ENCODE results near the gene PTOV1. TPM values are rescaled to one million over a fixed set of nuclear protein-coding genes. Genes with fewer than 3 reads are reported as not detected.

Gene PTOV1
- total RNA-seq, 1 experiment from 2014 or later, result 296 TPM

DNA sequence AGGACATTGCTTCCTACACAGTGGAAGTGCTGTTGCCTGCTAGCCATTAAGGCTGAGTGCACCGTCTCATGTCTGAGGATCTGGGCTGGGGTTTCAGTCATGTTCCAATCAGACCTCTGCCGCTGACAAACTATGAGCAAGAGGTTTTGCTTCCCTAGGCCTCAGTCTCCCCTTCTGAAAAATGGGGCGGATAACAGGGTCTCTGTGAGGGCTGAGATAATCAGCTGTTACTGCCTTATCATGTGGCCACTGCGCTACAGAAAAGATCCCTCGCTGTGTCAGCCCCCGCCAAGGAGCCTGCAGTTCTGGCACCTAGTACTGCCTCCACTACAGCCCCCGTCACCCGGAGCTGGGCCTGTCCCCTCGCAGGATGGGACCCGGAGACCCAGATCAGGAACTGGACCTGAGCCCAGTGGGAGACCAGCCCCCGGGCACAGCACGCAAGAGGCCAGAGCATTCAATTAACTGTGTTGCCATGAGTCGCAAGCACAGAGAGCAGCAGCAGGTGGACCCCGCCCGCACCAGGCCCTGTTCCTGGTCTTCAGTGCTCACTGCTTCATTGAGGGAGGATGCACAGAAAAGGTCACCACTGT, 19.4 kb downstream of the PTOV1 start:
- no peak for DNase-seq (ENCODE audit: low spot score)
- no peaks in the 10 kb centered on the region for H3K27me3 Mint-ChIP-seq (ENCODE audit: low read depth)
- ChIA-PET POLR2A (interaction anchor here (0.7 to 1.7 kb wide), 3 partner anchors 12 to 1342 kb away, joined by 3 to 7 read pairs (median 6); partner anchors contain the start of gene FUZ), CTCF (no interaction called here)
- TF ChIP-seq CBFB (CRISPR knock-in tag; IDR thresholded peaks at IDR 0.05; ENCODE audit: low read depth), result no peak
- TF ChIP-seq ZNF263 (CRISPR knock-in tag; IDR thresholded peaks at IDR 0.05; ENCODE audit: low read depth), result no peak
- TF ChIP-seq HMGA2 (CRISPR knock-in tag; IDR thresholded peaks at IDR 0.05), result no peak
- no peak for TF ChIP-seq ATF1 (CRISPR knock-in tag; IDR thresholded peaks at IDR 0.05)
- ATAC-seq, result no peak
- H3K9me3 Mint-ChIP-seq, result peaks cover 3% of the 10 kb centered on the region; the same call in 1 of the 2 replicates
- H3K4me3 Mint-ChIP-seq, result no peak overlapping the region
- no peaks in the 10 kb centered on the region; the same call in 1 of the 2 replicates for H3K36me3 Mint-ChIP-seq
- H3K27ac Mint-ChIP-seq, result peak overlapping the region; percentile 96
- H3K4me1 Mint-ChIP-seq, result peaks cover 24% of the 10 kb centered on the region

DNA sequence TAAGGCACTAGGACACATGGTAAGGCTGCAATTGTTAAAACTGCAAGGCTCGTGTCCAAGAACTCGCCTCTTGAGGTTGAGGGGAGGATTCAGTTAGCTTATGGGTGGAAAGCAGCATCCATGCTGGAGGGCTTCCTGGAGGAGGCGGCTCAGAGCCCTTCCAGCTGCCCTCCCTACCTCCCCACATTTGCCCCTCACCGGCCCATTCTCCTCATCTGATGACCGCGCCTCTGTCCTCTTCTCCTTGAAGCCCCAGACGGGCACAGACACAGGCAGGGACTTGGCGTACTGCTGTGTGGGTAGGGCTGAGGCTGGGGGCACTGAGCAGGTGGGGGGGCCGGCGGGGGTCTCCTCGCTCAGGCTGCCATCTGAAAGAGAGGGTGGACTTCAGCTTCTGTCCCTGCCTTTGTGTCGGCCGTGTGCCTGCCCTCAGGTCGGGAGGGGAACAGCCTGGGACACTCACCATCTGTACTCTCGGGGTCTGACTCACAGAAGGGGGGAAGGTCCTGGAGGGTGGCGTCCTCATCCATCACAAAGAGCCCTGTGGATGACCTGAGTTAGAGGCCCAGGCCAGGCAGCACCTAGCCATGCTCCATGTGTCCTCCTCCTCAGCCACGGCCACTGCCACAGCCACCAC, 20.5 kb downstream of the PTOV1 start:
- H3K4me3 Mint-ChIP-seq, result no peak overlapping the region
- peaks cover 17% of the 10 kb centered on the region for H3K4me1 Mint-ChIP-seq
- no peaks in the 10 kb centered on the region; the same call in 1 of the 2 replicates for H3K36me3 Mint-ChIP-seq
- TF ChIP-seq, protein P1, sequence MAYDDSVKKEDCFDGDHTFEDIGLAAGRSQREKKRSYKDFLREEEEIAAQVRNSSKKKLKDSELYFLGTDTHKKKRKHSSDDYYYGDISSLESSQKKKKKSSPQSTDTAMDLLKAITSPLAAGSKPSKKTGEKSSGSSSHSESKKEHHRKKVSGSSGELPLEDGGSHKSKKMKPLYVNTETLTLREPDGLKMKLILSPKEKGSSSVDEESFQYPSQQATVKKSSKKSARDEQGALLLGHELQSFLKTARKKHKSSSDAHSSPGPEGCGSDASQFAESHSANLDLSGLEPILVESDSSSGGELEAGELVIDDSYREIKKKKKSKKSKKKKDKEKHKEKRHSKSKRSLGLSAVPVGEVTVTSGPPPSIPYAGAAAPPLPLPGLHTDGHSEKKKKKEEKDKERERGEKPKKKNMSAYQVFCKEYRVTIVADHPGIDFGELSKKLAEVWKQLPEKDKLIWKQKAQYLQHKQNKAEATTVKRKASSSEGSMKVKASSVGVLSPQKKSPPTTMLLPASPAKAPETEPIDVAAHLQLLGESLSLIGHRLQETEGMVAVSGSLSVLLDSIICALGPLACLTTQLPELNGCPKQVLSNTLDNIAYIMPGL (CRISPR knock-in tag; IDR thresholded peaks at IDR 0.05), result no peak
- TF ChIP-seq ELF4 (CRISPR knock-in tag; IDR thresholded peaks at IDR 0.05; ENCODE audit: low read depth) (no peak), RELA (CRISPR knock-in tag; IDR thresholded peaks at IDR 0.05; ENCODE audit: borderline replicate concordance) (no peak), TCF7 (CRISPR knock-in tag; IDR thresholded peaks at IDR 0.05; ENCODE audit: low read depth) (no peak), JAZF1 (CRISPR knock-in tag; IDR thresholded peaks at IDR 0.05) (no peak), PRRX2 (CRISPR knock-in tag; IDR thresholded peaks at IDR 0.05) (no peak), NFYB (CRISPR knock-in tag; conservative IDR thresholded peaks at IDR 0.05; ENCODE audit: low read depth) (no peak), ZNF263 (CRISPR knock-in tag; IDR thresholded peaks at IDR 0.05; ENCODE audit: low read depth) (no peak), JUN (CRISPR knock-in tag; IDR thresholded peaks at IDR 0.05) (no peak), NR1H2 (CRISPR knock-in tag; IDR thresholded peaks at IDR 0.05) (no peak), SMAD4 (CRISPR knock-in tag; IDR thresholded peaks at IDR 0.05) (no peak), MXD4 (CRISPR knock-in tag; IDR thresholded peaks at IDR 0.05; ENCODE audit: borderline replicate concordance) (no peak), ZNF317 (CRISPR knock-in tag; IDR thresholded peaks at IDR 0.05; ENCODE audit: borderline replicate concordance, low read depth) (no peak), TEAD4 (CRISPR knock-in tag; IDR thresholded peaks at IDR 0.05) (no peak)
- TF ChIP-seq, protein P2, sequence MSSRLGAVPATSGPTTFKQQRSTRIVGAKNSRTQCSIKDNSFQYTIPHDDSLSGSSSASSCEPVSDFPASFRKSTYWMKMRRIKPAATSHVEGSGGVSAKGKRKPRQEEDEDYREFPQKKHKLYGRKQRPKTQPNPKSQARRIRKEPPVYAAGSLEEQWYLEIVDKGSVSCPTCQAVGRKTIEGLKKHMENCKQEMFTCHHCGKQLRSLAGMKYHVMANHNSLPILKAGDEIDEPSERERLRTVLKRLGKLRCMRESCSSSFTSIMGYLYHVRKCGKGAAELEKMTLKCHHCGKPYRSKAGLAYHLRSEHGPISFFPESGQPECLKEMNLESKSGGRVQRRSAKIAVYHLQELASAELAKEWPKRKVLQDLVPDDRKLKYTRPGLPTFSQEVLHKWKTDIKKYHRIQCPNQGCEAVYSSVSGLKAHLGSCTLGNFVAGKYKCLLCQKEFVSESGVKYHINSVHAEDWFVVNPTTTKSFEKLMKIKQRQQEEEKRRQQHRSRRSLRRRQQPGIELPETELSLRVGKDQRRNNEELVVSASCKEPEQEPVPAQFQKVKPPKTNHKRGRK (CRISPR knock-in tag; IDR thresholded peaks at IDR 0.05; ENCODE audit: borderline replicate concordance), result no peak
- TF ChIP-seq, protein P3, sequence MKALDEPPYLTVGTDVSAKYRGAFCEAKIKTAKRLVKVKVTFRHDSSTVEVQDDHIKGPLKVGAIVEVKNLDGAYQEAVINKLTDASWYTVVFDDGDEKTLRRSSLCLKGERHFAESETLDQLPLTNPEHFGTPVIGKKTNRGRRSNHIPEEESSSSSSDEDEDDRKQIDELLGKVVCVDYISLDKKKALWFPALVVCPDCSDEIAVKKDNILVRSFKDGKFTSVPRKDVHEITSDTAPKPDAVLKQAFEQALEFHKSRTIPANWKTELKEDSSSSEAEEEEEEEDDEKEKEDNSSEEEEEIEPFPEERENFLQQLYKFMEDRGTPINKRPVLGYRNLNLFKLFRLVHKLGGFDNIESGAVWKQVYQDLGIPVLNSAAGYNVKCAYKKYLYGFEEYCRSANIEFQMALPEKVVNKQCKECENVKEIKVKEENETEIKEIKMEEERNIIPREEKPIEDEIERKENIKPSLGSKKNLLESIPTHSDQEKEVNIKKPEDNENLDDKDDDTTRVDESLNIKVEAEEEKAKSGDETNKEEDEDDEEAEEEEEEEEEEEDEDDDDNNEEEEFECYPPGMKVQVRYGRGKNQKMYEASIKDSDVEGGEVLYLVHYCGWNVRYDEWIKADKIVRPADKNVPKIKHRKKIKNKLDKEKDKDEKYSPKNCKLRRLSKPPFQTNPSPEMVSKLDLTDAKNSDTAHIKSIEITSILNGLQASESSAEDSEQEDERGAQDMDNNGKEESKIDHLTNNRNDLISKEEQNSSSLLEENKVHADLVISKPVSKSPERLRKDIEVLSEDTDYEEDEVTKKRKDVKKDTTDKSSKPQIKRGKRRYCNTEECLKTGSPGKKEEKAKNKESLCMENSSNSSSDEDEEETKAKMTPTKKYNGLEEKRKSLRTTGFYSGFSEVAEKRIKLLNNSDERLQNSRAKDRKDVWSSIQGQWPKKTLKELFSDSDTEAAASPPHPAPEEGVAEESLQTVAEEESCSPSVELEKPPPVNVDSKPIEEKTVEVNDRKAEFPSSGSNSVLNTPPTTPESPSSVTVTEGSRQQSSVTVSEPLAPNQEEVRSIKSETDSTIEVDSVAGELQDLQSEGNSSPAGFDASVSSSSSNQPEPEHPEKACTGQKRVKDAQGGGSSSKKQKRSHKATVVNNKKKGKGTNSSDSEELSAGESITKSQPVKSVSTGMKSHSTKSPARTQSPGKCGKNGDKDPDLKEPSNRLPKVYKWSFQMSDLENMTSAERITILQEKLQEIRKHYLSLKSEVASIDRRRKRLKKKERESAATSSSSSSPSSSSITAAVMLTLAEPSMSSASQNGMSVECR (CRISPR knock-in tag; IDR thresholded peaks at IDR 0.05; ENCODE audit: borderline replicate concordance), result no peak
- TF ChIP-seq, protein P4, sequence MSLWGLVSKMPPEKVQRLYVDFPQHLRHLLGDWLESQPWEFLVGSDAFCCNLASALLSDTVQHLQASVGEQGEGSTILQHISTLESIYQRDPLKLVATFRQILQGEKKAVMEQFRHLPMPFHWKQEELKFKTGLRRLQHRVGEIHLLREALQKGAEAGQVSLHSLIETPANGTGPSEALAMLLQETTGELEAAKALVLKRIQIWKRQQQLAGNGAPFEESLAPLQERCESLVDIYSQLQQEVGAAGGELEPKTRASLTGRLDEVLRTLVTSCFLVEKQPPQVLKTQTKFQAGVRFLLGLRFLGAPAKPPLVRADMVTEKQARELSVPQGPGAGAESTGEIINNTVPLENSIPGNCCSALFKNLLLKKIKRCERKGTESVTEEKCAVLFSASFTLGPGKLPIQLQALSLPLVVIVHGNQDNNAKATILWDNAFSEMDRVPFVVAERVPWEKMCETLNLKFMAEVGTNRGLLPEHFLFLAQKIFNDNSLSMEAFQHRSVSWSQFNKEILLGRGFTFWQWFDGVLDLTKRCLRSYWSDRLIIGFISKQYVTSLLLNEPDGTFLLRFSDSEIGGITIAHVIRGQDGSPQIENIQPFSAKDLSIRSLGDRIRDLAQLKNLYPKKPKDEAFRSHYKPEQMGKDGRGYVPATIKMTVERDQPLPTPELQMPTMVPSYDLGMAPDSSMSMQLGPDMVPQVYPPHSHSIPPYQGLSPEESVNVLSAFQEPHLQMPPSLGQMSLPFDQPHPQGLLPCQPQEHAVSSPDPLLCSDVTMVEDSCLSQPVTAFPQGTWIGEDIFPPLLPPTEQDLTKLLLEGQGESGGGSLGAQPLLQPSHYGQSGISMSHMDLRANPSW (CRISPR knock-in tag; conservative IDR thresholded peaks at IDR 0.05; ENCODE audit: low read depth), result no peak
- DNase-seq (ENCODE audit: low spot score), result no peak
- H3K27ac Mint-ChIP-seq, result peak overlapping the region; percentile 60; the same call in 1 of the 2 replicates
- POLR2A ChIA-PET, result interaction anchor here (0.7 kb wide), 1 partner anchor 1343 kb away, joined by 3 read pairs; no protein-coding TSS in a partner anchor
- no peak for ATAC-seq
- CTCF ChIA-PET, result no interaction called here
- no peaks in the 10 kb centered on the region for H3K27me3 Mint-ChIP-seq (ENCODE audit: low read depth)
- peaks cover 3% of the 10 kb centered on the region; the same call in 1 of the 2 replicates for H3K9me3 Mint-ChIP-seq

All from WTC11 (cell line).